NCI-H2227 treated with DMSO at 0.1 percent for 48 hours (cell line): ENCODE data around the gene EDDM13.
"Not testable (repeated sequence)": the region's sequence is repeated elsewhere in the genome, so short reads cannot be mapped to it uniquely, and the experiment has no call there.

Source experiments
- DNase-seq: peaks from one replicate; lab custom pipeline; 2025; lab: John Stamatoyannopoulos, UW

EDDM13 gene

GRCh38 chr19:56272161-56272798 is at the start of gene EDDM13:
Gene EDDM13, plus strand, starts transcription at chr19:56272748. Its CDS starts 87 bp downstream, at chr19:56272835.
- no peak for DNase-seq

- DNase-seq, result no peak
Measured at GRCh38 chr19:56222901-56223300, 49.6 kb upstream of the EDDM13 start.

GRCh38 chr19:56223481-56223880 is 49.1 kb upstream of the EDDM13 start:
- no peak for DNase-seq

GRCh38 chr19:56245121-56245740 is 27.3 kb upstream of the EDDM13 start:
- DNase-seq, result no peak

GRCh38 chr19:56245764-56246163 is 26.8 kb upstream of the EDDM13 start:
- DNase-seq, result not testable (repeated sequence)

- not testable (repeated sequence) for DNase-seq
Measured at GRCh38 chr19:56248736-56249338, 23.7 kb upstream of the EDDM13 start.

GRCh38 chr19:56252699-56253422 is 19.7 kb upstream of the EDDM13 start:
- DNase-seq, result peak; percentile 70

GRCh38 chr19:56253737-56254136 is 18.8 kb upstream of the EDDM13 start:
- DNase-seq, result peak; percentile 60

GRCh38 chr19:56258272-56258671 is 14.3 kb upstream of the EDDM13 start:
- DNase-seq, result no peak

GRCh38 chr19:56261145-56261544 is 11.4 kb upstream of the EDDM13 start:
- no peak for DNase-seq

GRCh38 chr19:56261932-56262331 is 10.6 kb upstream of the EDDM13 start:
- DNase-seq, result not testable (repeated sequence)

GRCh38 chr19:56263319-56263718 is 9.2 kb upstream of the EDDM13 start:
- no peak for DNase-seq

- DNase-seq, result no peak
Measured at GRCh38 chr19:56266051-56266450, 6.5 kb upstream of the EDDM13 start.

- no peak for DNase-seq
Measured at GRCh38 chr19:56269348-56269747, 3.2 kb upstream of the EDDM13 start.

GRCh38 chr19:56270676-56271075 is 1.9 kb upstream of the EDDM13 start:
- no peak for DNase-seq

- no peak for DNase-seq
Measured at GRCh38 chr19:56271151-56271550, 1.4 kb upstream of the EDDM13 start.

- DNase-seq, result no peak
Measured at GRCh38 chr19:56273563-56274117, 1.1 kb downstream of the EDDM13 start.

- DNase-seq, result no peak
Measured at GRCh38 chr19:56282809-56283208, 10.3 kb downstream of the EDDM13 start.

- no peak for DNase-seq
Measured at GRCh38 chr19:56284746-56285145, 12.2 kb downstream of the EDDM13 start.

- no peak for DNase-seq
Measured at GRCh38 chr19:56290104-56290503, 17.6 kb downstream of the EDDM13 start.

GRCh38 chr19:56291867-56292266 is 19.3 kb downstream of the EDDM13 start:
- no peak for DNase-seq

- no peak for DNase-seq
Measured at GRCh38 chr19:56294549-56294948, 22.0 kb downstream of the EDDM13 start.
